Stomach (tissue), 19 donors: ENCODE results near the gene CSF3. TPM values are rescaled to one million over a fixed set of nuclear protein-coding genes. Genes with fewer than 3 reads are reported as not detected.

ENCODE experiments used
- DNase-seq, 2 donors: peaks; one replicate each; pipeline versions ENCODE4 v3.0.0 to v3.0.0-alpha.2; 2013 to 2019
- H3K27ac ChIP-seq, 5 donors: fragments of 200-600 bp in 4 of 5; sonication (generic) in 4 of 5; one replicate each; pipeline ENCODE4 v1.5.1; 2013 to 2019; ENCODE audit warnings: mild to moderate bottlenecking in 1 of 5, moderate library complexity in 1 of 5
- H3K27me3 ChIP-seq, 3 donors: fragments of 200-600 bp; sonication (generic); one replicate each; pipeline ENCODE4 v1.5.1; 2017 to 2019; ENCODE audit warnings: mixed run types in 1 of 3
- H3K36me3 ChIP-seq, 4 donors: fragments of 200-600 bp; sonication (generic); 1 replicate in 3 of 4; 2 replicates in 1 of 4; pipeline ENCODE4 v1.5.1; 2016 to 2019
- H3K4me1 ChIP-seq, 4 donors: fragments of 200-600 bp; sonication (generic); one replicate each; pipeline ENCODE4 v1.5.1; 2016 to 2019
- H3K4me3 ChIP-seq, 4 donors: fragments of 200-600 bp; sonication (generic) in 3 of 4; one replicate each; pipeline ENCODE4 v1.5.1; 2016 to 2019; ENCODE audit warnings: mild to moderate bottlenecking in 1 of 4
- H3K9me3 ChIP-seq, 4 donors: fragments of 200-600 bp; sonication (generic); one replicate each; pipeline ENCODE4 v1.5.1; 2016 to 2019
- CTCF ChIP-seq, 7 experiments: fragments of 450-650 bp in 4 of 7; fragments of 200-600 bp in 3 of 7; sonication (generic) in 3 of 7; IDR thresholded peaks; one replicate each; pipeline ENCODE4 v1.5.1; 2016 to 2019; ENCODE audit warnings: antibody characterized with exemption in 7 of 7, control low read depth in 2 of 7, mild to moderate bottlenecking in 1 of 7
- EP300 ChIP-seq: sonication (generic); formaldehyde crosslinking; IDR thresholded peaks from one replicate; pipeline ENCODE4 v1.6.1; 2017; ENCODE audit warnings: antibody characterized with exemption
- POLR2A ChIP-seq, 4 donors: fragments of 450-650 bp; IDR thresholded peaks; one replicate each; pipeline ENCODE4 v1.6.1; 2016; ENCODE audit warnings: antibody characterized with exemption in 4 of 4, control low read depth in 2 of 4, mild to moderate bottlenecking in 1 of 4, moderate library complexity in 1 of 4
- POLR2AphosphoS5 ChIP-seq, 3 donors: sonication (generic); formaldehyde crosslinking; IDR thresholded peaks; one replicate each; pipeline ENCODE4 v1.6.1; 2016; ENCODE audit warnings: antibody characterized with exemption in 3 of 3
- WGBS, 5 donors: extraction: QIAGEN DNeasy Blood & Tissue Kit in 3 of 5; methylation state at CpG; one replicate each; pipeline versions ENCODE4 v1.1.5 to v1.1.7; 2013 to 2018; 5-methylcytosine and 5-hydroxymethylcytosine counted together
- intact Hi-C: fragments of 100-400 bp; cut with DNase I; formaldehyde crosslinking; loops from one replicate; pipeline ENCODE4 v1.15.1; 2023; ENCODE audit warnings: low total_unique reads
- long read RNA-seq, 10 donors: transcript quantifications; one replicate each; lab custom pipeline, GENCODE V29; 2026
- polyA plus RNA-seq, 3 donors: library from polyadenylated mRNA; stranded (reverse); fragments of 200-250 nt; gene quantifications; one replicate each; pipeline ENCODE4 v1.2.3, GENCODE V29; 2013
- total RNA-seq, 5 donors: library from RNA; depleted of rRNA; stranded (reverse); fragments of >200 nt; gene quantifications; one replicate each; pipeline versions ENCODE4 v1.1.0 to v1.2.3, GENCODE V29; 2014 to 2016
- donor health status: healthy with polysubstance abuse.
- donor health status: Bipolar disorder and iron deficiency.
- donor health status: healthy.

The CSF3 gene
- total RNA-seq (1 to 10 TPM in 2 of 5 donors, under 1 TPM in 1, not detected in 2; 0.55 to 1.7 (median 1.2) TPM), polyA plus RNA-seq (10 to 100 TPM in 1 of 3 donors, 1 to 10 TPM in 2; 1.4 to 16.2 (median 4.0) TPM)
- long read RNA-seq, donor 1: 0 reads
- long read RNA-seq, donor 2: 0 reads
- long read RNA-seq, donor 3: 0 reads
- long read RNA-seq, donor 4: 0 reads
- long read RNA-seq, donor 5: 0 reads
- long read RNA-seq, donor 6: 0 reads
- long read RNA-seq, donor 7: 0 reads
- long read RNA-seq, donor 8: 0 reads
- long read RNA-seq, donor 9: 0 reads
- long read RNA-seq, donor 10: 0 reads

GRCh38 chr17:40015005-40015997 lies at the start of gene CSF3:
TSS of gene CSF3 (plus strand) at chr17:40015440. CDS start at chr17:40015475, 35 bp downstream.
- Histone ChIP-seq H3K9me3 (no peaks in the 10 kb centered on the region), H3K4me3 (no peak within 1 kb of the TSS), H3K36me3 (peaks cover 11 to 18% (median 12%) of the 10 kb centered on the region in 4 donors), H3K27ac (peak within 1 kb of the TSS in 4 of 5 donors; percentile 52 to 77 (median 62)), H3K27me3 (no peaks in the 10 kb centered on the region), H3K4me1 (peaks cover 46 to 66% (median 52%) of the 10 kb centered on the region in 4 donors)
- TF ChIP-seq POLR2A (IDR thresholded peaks at IDR 0.05) (no peak), CTCF (IDR thresholded peaks at IDR 0.05) (no peak), POLR2AphosphoS5 (IDR thresholded peaks at IDR 0.05) (no peak), EP300 (no peak)
- DNase-seq: peak; percentile 43 to 83
- intact Hi-C loops: loop anchor here (10.0 kb wide), 1 partner anchor 150 kb away; no protein-coding TSS in a partner anchor
- 29 to 44% (median 33%) methylated on average over 20 of the region's 20 CpGs for WGBS, 5 donors

GRCh38 chr17:39966771-39967170 lies 48.5 kb upstream of the CSF3 start:
- H3K4me3 ChIP-seq: no peak overlapping the region
- no peaks in the 10 kb centered on the region for H3K36me3 ChIP-seq
- WGBS, 5 donors: 56 to 66% (median 64%) methylated on average over 6 of the region's 6 CpGs
- H3K4me1 ChIP-seq: peaks cover 0 to 9% (median 0%) of the 10 kb centered on the region in 4 donors
- H3K9me3 ChIP-seq: no peaks in the 10 kb centered on the region
- H3K27me3 ChIP-seq: peaks cover 0 to 37% (median 0%) of the 10 kb centered on the region in 3 donors
- TF ChIP-seq EP300 (no peak), POLR2A (IDR thresholded peaks at IDR 0.05) (no peak), CTCF (IDR thresholded peaks at IDR 0.05) (no peak), POLR2AphosphoS5 (IDR thresholded peaks at IDR 0.05) (no peak)
- H3K27ac ChIP-seq: peak overlapping the region in 1 of 5 donors; percentile 1
- DNase-seq: no peak
- intact Hi-C loops: no loop called here

GRCh38 chr17:39968761-39969160 lies 46.5 kb upstream of the CSF3 start:
- no peak for TF ChIP-seq EP300
- TF ChIP-seq POLR2A (IDR thresholded peaks at IDR 0.05): no peak
- no peak for TF ChIP-seq POLR2AphosphoS5 (IDR thresholded peaks at IDR 0.05)
- no peak for TF ChIP-seq CTCF (IDR thresholded peaks at IDR 0.05)
- Histone ChIP-seq H3K4me3 (no peak overlapping the region), H3K27ac (no peak overlapping the region), H3K27me3 (peaks cover 0 to 33% (median 0%) of the 10 kb centered on the region in 3 donors), H3K4me1 (peaks cover 0 to 9% (median 0%) of the 10 kb centered on the region in 4 donors), H3K9me3 (no peaks in the 10 kb centered on the region), H3K36me3 (no peaks in the 10 kb centered on the region)
- DNase-seq: no peak
- 56 to 76% (median 71%) methylated on average over 2 of the region's 2 CpGs for WGBS, 5 donors
- intact Hi-C loops: no loop called here

- 70 to 78% (median 76%) methylated on average over 6 of the region's 6 CpGs for WGBS, 5 donors
- H3K9me3 ChIP-seq: no peaks in the 10 kb centered on the region
- H3K4me1 ChIP-seq: peaks cover 0 to 9% (median 0%) of the 10 kb centered on the region in 4 donors
- peaks cover 0 to 36% (median 0%) of the 10 kb centered on the region in 3 donors for H3K27me3 ChIP-seq
- H3K36me3 ChIP-seq: no peaks in the 10 kb centered on the region
- intact Hi-C loops: no loop called here
- no peak overlapping the region for H3K4me3 ChIP-seq
- TF ChIP-seq EP300: no peak
- no peak for TF ChIP-seq CTCF (IDR thresholded peaks at IDR 0.05)
- TF ChIP-seq POLR2A (IDR thresholded peaks at IDR 0.05): no peak
- no peak for TF ChIP-seq POLR2AphosphoS5 (IDR thresholded peaks at IDR 0.05)
- no peak for DNase-seq
- no peak overlapping the region for H3K27ac ChIP-seq
Measured at GRCh38 chr17:39969375-39969774, 45.9 kb upstream of the CSF3 start.
